HepG2 (cell line): ENCODE results near the gene ZNF683. TPM values are rescaled to one million over a fixed set of nuclear protein-coding genes. Genes with fewer than 3 reads are reported as not detected.
A peak's percentile ranks its signal among the peaks of the same experiment; 100 is the strongest.

ENCODE experiments used
- BRCA1 ChIP-seq: sonication (generic); formaldehyde crosslinking; IDR thresholded peaks from 2 replicates; pipeline ENCODE4 v1.4.0; 2020; ENCODE audit warnings: missing genetic modification reagents
- CAMTA2 ChIP-seq: sonication (generic); formaldehyde crosslinking; IDR thresholded peaks from 2 replicates; pipeline ENCODE4 v1.4.0; 2020; ENCODE audit warnings: mild to moderate bottlenecking, missing genetic modification reagents, borderline replicate concordance
- CENPX ChIP-seq: sonication (generic); formaldehyde crosslinking; IDR thresholded peaks from 2 replicates; pipeline ENCODE4 v1.9.0; 2021; ENCODE audit warnings: mild to moderate bottlenecking, missing genetic modification reagents, moderate library complexity
- CHD4 ChIP-seq: fragments of 200-600 bp; sonication (generic); IDR thresholded peaks from 2 replicates; pipeline ENCODE4 v1.7.0; 2017; ENCODE audit warnings: mild to moderate bottlenecking, low read length, borderline replicate concordance
- EEA1 ChIP-seq: sonication (generic); formaldehyde crosslinking; IDR thresholded peaks from 2 replicates; pipeline ENCODE4 v1.5.1; 2020; ENCODE audit warnings: mild to moderate bottlenecking, missing genetic modification reagents, borderline replicate concordance
- GTF2F1 ChIP-seq: fragments of 150-350 bp; IDR thresholded peaks from 2 replicates; pipeline ENCODE4 v1.6.1; 2014; ENCODE audit warnings: low read length
- KMT2A ChIP-seq: sonication (generic); formaldehyde crosslinking; IDR thresholded peaks from 2 replicates; pipeline ENCODE4 v1.4.0; 2020; ENCODE audit warnings: missing genetic modification reagents
- MATR3 ChIP-seq: sonication (generic); formaldehyde crosslinking; IDR thresholded peaks from 2 replicates; pipeline ENCODE4 v1.4.0; 2020; ENCODE audit warnings: missing genetic modification reagents
- REPIN1 ChIP-seq: sonication (generic); formaldehyde crosslinking; IDR thresholded peaks from 2 replicates; pipeline ENCODE4 v1.8.0; 2022; ENCODE audit warnings: missing genetic modification reagents, low read depth, mild to moderate bottlenecking, borderline replicate concordance
- RFX3 ChIP-seq: IDR thresholded peaks from 2 replicates; pipeline ENCODE4 v1.6.1; 2016; ENCODE audit warnings: missing biosample characterization, missing genetic modification reagents
- THYN1 ChIP-seq: sonication (generic); formaldehyde crosslinking; IDR thresholded peaks from 2 replicates; pipeline ENCODE4 v1.8.1; 2023; ENCODE audit warnings: low read depth, mild to moderate bottlenecking, moderate library complexity, missing genetic modification reagents, borderline replicate concordance
- U2AF1 ChIP-seq: fragments of 200-400 bp; formaldehyde crosslinking; optimal IDR thresholded peaks from 2 replicates; pipeline ENCODE3; 2017; ENCODE audit warnings: mild to moderate bottlenecking, low read depth, low read length
- ZEB1 ChIP-seq: IDR thresholded peaks from 2 replicates; pipeline ENCODE4 v1.6.1; 2012; ENCODE audit warnings: mild to moderate bottlenecking, low read depth, inconsistent platforms; ENCODE audit not compliant: insufficient replicate concordance
- ZKSCAN5 ChIP-seq: sonication (generic); formaldehyde crosslinking; IDR thresholded peaks from 2 replicates; pipeline ENCODE4 v1.5.1; 2020; ENCODE audit warnings: mild to moderate bottlenecking, missing genetic modification reagents
- ZNF207 ChIP-seq: fragments of 450-650 bp; IDR thresholded peaks from 2 replicates; pipeline ENCODE4 v1.6.1; 2016; ENCODE audit warnings: antibody characterized with exemption, borderline replicate concordance
- ZNF430 ChIP-seq: sonication (generic); formaldehyde crosslinking; IDR thresholded peaks from 2 replicates; pipeline ENCODE4 v1.9.0; 2021; ENCODE audit warnings: mild to moderate bottlenecking, missing genetic modification reagents
- ZNF558 ChIP-seq: sonication (generic); formaldehyde crosslinking; IDR thresholded peaks from 2 replicates; pipeline ENCODE4 v1.9.0; 2022; ENCODE audit warnings: mild to moderate bottlenecking, missing genetic modification reagents, borderline replicate concordance
- ZNF598 ChIP-seq: sonication (generic); formaldehyde crosslinking; IDR thresholded peaks from 2 replicates; pipeline ENCODE4 v1.5.1; 2020; ENCODE audit warnings: mild to moderate bottlenecking, missing genetic modification reagents, borderline replicate concordance
- ZNF607 ChIP-seq: sonication (generic); formaldehyde crosslinking; IDR thresholded peaks from 2 replicates; pipeline ENCODE4 v1.5.1; 2020; ENCODE audit warnings: missing genetic modification reagents, mild to moderate bottlenecking, borderline replicate concordance
- ZNF614 ChIP-seq: IDR thresholded peaks from 2 replicates; pipeline ENCODE4 v1.6.1; 2018; ENCODE audit warnings: missing biosample characterization, missing genetic modification reagents, inconsistent platforms, borderline replicate concordance
- ZNF619 ChIP-seq: sonication (generic); formaldehyde crosslinking; IDR thresholded peaks from 2 replicates; pipeline ENCODE4 v1.4.0; 2020; ENCODE audit warnings: mild to moderate bottlenecking, missing genetic modification reagents
- ZNF674 ChIP-seq: sonication (generic); formaldehyde crosslinking; IDR thresholded peaks from 2 replicates; pipeline ENCODE4 v1.5.0; 2020; ENCODE audit warnings: low read depth, mild to moderate bottlenecking, missing genetic modification reagents
- ZNF772 ChIP-seq: sonication (generic); formaldehyde crosslinking; IDR thresholded peaks from 2 replicates; pipeline ENCODE4 v1.5.0; 2020; ENCODE audit warnings: mild to moderate bottlenecking, missing genetic modification reagents
- ZNF891 ChIP-seq: sonication (generic); formaldehyde crosslinking; IDR thresholded peaks from 2 replicates; pipeline ENCODE4 v1.5.0; 2020; ENCODE audit warnings: mild to moderate bottlenecking, missing genetic modification reagents
- polyA plus RNA-seq, 8 experiments: library from polyadenylated mRNA; depleted of rRNA in 3 of 8; stranded (reverse) in 7 of 8; unstranded in 1 of 8; fragments of >200 nt; fragmentation: Illumina TruSeq in 4 of 8; extraction: Trizol in 4 of 8; gene quantifications; 2 replicates each; pipeline versions ENCODE4 v1.2.1 to v1.2.3, GENCODE V29; 2011 to 2016; ENCODE audit warnings: low read depth in 4 of 8, missing spikeins in 1 of 8, mixed read lengths in 1 of 8; ENCODE audit not compliant: insufficient read depth in 1 of 8
- total RNA-seq, 5 experiments: library from RNA; depleted of rRNA; stranded (reverse); fragments of >200 nt; fragmentation: Illumina TruSeq; extraction: Trizol; gene quantifications; 2 replicates each; pipeline ENCODE4 v1.2.3, GENCODE V29; 2016; ENCODE audit warnings: low read depth in 1 of 5
- TF ChIP-seq, protein P1 (sequence below): sonication (generic); formaldehyde crosslinking; IDR thresholded peaks from 2 replicates; pipeline ENCODE4 v1.4.0; 2020; ENCODE audit warnings: mild to moderate bottlenecking, missing genetic modification reagents
- TF ChIP-seq, protein P2 (sequence below): sonication (generic); formaldehyde crosslinking; conservative IDR thresholded peaks from 2 replicates; pipeline ENCODE4 v1.4.0; 2020; ENCODE audit warnings: missing genetic modification reagents

ZNF683 gene
- total and polyA plus RNA-seq, 2 of the 13 experiments (the other 11 are each of a cell fraction or from before 2014, with no cell fraction given), result not detected

DNA sequence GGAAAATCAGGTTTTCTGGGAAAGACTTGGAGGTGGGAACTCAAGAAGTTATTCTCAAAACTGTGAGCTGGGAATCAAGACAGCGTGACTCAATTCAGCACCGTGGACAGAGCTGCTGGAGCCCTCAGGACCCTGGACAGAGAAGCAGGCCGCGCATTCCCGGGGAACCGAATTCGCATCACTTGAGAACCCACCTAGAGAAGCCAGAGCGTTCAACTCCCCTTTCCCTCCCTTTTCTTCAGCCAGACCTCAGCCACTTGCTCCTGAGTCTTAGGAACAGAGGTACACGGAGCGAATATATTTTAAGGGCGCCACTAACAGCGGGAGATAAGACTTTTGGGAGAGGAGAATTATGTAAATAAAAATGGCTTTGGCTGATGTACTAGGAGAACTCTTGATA is 36.1 kb upstream of the ZNF683 start (continued):
- peak; percentile 100 for TF ChIP-seq BRCA1 (CRISPR knock-in tag)
- TF ChIP-seq ZNF558 (CRISPR knock-in tag), result peak; percentile 100
- TF ChIP-seq ZKSCAN5 (CRISPR knock-in tag), result peak; percentile 97
- peak; percentile 86 for TF ChIP-seq RFX3
- no peak for TF ChIP-seq CHD4
- TF ChIP-seq, protein P1, sequence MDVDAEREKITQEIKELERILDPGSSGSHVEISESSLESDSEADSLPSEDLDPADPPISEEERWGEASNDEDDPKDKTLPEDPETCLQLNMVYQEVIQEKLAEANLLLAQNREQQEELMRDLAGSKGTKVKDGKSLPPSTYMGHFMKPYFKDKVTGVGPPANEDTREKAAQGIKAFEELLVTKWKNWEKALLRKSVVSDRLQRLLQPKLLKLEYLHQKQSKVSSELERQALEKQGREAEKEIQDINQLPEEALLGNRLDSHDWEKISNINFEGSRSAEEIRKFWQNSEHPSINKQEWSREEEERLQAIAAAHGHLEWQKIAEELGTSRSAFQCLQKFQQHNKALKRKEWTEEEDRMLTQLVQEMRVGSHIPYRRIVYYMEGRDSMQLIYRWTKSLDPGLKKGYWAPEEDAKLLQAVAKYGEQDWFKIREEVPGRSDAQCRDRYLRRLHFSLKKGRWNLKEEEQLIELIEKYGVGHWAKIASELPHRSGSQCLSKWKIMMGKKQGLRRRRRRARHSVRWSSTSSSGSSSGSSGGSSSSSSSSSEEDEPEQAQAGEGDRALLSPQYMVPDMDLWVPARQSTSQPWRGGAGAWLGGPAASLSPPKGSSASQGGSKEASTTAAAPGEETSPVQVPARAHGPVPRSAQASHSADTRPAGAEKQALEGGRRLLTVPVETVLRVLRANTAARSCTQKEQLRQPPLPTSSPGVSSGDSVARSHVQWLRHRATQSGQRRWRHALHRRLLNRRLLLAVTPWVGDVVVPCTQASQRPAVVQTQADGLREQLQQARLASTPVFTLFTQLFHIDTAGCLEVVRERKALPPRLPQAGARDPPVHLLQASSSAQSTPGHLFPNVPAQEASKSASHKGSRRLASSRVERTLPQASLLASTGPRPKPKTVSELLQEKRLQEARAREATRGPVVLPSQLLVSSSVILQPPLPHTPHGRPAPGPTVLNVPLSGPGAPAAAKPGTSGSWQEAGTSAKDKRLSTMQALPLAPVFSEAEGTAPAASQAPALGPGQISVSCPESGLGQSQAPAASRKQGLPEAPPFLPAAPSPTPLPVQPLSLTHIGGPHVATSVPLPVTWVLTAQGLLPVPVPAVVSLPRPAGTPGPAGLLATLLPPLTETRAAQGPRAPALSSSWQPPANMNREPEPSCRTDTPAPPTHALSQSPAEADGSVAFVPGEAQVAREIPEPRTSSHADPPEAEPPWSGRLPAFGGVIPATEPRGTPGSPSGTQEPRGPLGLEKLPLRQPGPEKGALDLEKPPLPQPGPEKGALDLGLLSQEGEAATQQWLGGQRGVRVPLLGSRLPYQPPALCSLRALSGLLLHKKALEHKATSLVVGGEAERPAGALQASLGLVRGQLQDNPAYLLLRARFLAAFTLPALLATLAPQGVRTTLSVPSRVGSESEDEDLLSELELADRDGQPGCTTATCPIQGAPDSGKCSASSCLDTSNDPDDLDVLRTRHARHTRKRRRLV, result peak; percentile 99
- TF ChIP-seq ZNF674 (CRISPR knock-in tag), result peak; percentile 100
- peak; percentile 99 for TF ChIP-seq REPIN1 (CRISPR knock-in tag)
- TF ChIP-seq MATR3 (CRISPR knock-in tag), result no peak
- TF ChIP-seq ZNF891 (CRISPR knock-in tag), result peak; percentile 100
- peak; percentile 100 for TF ChIP-seq ZNF598 (CRISPR knock-in tag)
- TF ChIP-seq CENPX (CRISPR knock-in tag), result peak; percentile 96
- TF ChIP-seq ZNF619 (CRISPR knock-in tag), result peak; percentile 96; the same call in 1 of the 2 replicates
- TF ChIP-seq ZNF207, result no peak
- peak; percentile 100 for TF ChIP-seq ZNF430
- peak; percentile 99 for TF ChIP-seq KMT2A (CRISPR knock-in tag)
- TF ChIP-seq GTF2F1, result no peak
- TF ChIP-seq THYN1 (CRISPR knock-in tag), result peak; percentile 100
- TF ChIP-seq ZNF772 (CRISPR knock-in tag), result peak; percentile 100
- peak; percentile 100 for TF ChIP-seq CAMTA2 (CRISPR knock-in tag)
- TF ChIP-seq, protein P2, sequence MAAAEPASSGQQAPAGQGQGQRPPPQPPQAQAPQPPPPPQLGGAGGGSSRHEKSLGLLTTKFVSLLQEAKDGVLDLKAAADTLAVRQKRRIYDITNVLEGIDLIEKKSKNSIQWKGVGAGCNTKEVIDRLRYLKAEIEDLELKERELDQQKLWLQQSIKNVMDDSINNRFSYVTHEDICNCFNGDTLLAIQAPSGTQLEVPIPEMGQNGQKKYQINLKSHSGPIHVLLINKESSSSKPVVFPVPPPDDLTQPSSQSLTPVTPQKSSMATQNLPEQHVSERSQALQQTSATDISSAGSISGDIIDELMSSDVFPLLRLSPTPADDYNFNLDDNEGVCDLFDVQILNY (CRISPR knock-in tag), result peak; percentile 99
- TF ChIP-seq EEA1 (CRISPR knock-in tag), result peak; percentile 100
- peak; percentile 100 for TF ChIP-seq ZNF614
- TF ChIP-seq ZNF607, result peak; percentile 100
- no peak for TF ChIP-seq U2AF1
- no peak for TF ChIP-seq ZEB1
